NCI-H446 (cell line): Measurements from ENCODE around the gene POU2AF1.
A peak's percentile ranks its signal among the peaks of the same experiment; 100 is the strongest.

Source experiments
- DNase-seq, 2 experiments: peaks; one replicate each; lab custom pipeline; 2025; lab: John Stamatoyannopoulos, UW

The POU2AF1 gene

GRCh38 chr11:111387363-111387762 lies 8.3 kb upstream of the POU2AF1 start:
- peak; percentile 97 to 100 for DNase-seq

GRCh38 chr11:111386611-111387150 lies 7.6 kb upstream of the POU2AF1 start:
- peak in 1 of 2 experiments; percentile 42 for DNase-seq

- no peak for DNase-seq
These were observed 5.4 kb upstream of the POU2AF1 start for GRCh38 chr11:111384494-111384893.

- DNase-seq: no peak
These were observed 3.4 kb upstream of the POU2AF1 start for GRCh38 chr11:111382451-111382850.

- DNase-seq: peak in 1 of 2 experiments; percentile 70
These were observed 594 bp upstream of the POU2AF1 start for GRCh38 chr11:111379602-111380136.

- peak; percentile 28 to 77 for DNase-seq
These were observed 752 bp downstream of the POU2AF1 start for GRCh38 chr11:111378185-111378860.

GRCh38 chr11:111376181-111376871 lies 2.7 kb downstream of the POU2AF1 start:
- no peak for DNase-seq

- no peak for DNase-seq
These were observed 5.5 kb downstream of the POU2AF1 start for GRCh38 chr11:111373590-111373989.

- peak; percentile 38 to 57 for DNase-seq
These were observed 6.5 kb downstream of the POU2AF1 start for GRCh38 chr11:111372538-111372937.

GRCh38 chr11:111370902-111371578 lies 8.0 kb downstream of the POU2AF1 start:
- DNase-seq: no peak

- no peak for DNase-seq
These were observed 8.7 kb downstream of the POU2AF1 start for GRCh38 chr11:111370270-111370901.

- DNase-seq: no peak
These were observed 10.9 kb downstream of the POU2AF1 start for GRCh38 chr11:111368285-111368560.

- DNase-seq: no peak
These were observed 11.4 kb downstream of the POU2AF1 start for GRCh38 chr11:111367411-111368284.

GRCh38 chr11:111366560-111367410 lies 12.3 kb downstream of the POU2AF1 start:
- DNase-seq: no peak

- no peak for DNase-seq
These were observed 13.1 kb downstream of the POU2AF1 start for GRCh38 chr11:111365722-111366559.

GRCh38 chr11:111364503-111364902 lies 14.6 kb downstream of the POU2AF1 start:
- no peak for DNase-seq

- no peak for DNase-seq
These were observed 15.1 kb downstream of the POU2AF1 start for GRCh38 chr11:111363985-111364384.

GRCh38 chr11:111362887-111363411 lies 16.1 kb downstream of the POU2AF1 start:
- DNase-seq: no peak

GRCh38 chr11:111361874-111362273 lies 17.2 kb downstream of the POU2AF1 start:
- DNase-seq: no peak
